GM12875 (cell line): Measurements from ENCODE around the gene ANKS1B.

Experiments used
- H3K4me3 ChIP-seq: one replicate; pipeline ENCODE4 v1.5.1; 2011; ENCODE audit warnings: low read depth, low read length, control low read depth
- TF ChIP-seq, protein P1 (sequence below): IDR thresholded peaks from 2 replicates; pipeline ENCODE4 v1.5.1; 2011; ENCODE audit warnings: low read depth, mild to moderate bottlenecking, control low read depth, inconsistent platforms, low read length, moderate library complexity, borderline replicate concordance; ENCODE audit not compliant: insufficient read depth

The ANKS1B gene

DNA sequence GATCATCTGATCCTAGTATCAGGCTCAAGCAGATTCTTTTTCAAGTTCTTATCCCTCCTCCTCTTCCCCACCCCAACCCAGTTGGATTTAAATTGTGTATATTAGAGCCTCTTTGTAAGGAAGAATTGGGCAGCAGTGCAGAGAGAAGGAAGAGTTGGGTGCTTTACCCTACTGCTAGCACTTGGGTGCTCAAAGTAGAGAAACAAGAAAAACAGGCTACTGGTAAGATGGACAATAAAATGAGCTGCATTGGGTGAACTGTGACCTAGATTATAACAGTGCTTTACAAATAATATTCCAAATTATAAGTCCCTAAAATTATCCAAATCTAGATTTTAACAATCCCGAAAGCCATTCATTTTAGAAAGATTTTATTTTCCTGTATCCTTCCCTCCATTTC, 700.6 kb downstream of the ANKS1B start:
- no peak overlapping the region for H3K4me3 ChIP-seq

DNA sequence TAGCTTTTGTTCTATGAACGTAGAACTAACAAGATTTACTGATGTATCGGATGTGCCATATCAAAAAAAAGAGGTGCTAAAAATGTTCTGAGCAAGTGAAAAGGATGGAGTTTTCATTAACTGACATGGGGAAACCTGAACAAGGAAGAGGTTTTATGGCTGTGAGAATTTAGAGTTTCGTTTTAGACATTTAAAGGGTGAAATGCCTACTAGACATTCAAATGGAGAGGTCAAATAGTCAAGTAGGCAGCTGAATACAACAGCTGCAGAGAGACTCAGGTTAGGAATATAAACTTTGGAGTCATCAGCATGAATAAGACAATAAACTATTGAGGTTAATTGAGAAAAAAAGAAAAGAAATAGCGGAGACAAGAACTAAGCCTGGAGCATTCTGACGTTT, 702.1 kb downstream of the ANKS1B start:
- TF ChIP-seq, protein P1, sequence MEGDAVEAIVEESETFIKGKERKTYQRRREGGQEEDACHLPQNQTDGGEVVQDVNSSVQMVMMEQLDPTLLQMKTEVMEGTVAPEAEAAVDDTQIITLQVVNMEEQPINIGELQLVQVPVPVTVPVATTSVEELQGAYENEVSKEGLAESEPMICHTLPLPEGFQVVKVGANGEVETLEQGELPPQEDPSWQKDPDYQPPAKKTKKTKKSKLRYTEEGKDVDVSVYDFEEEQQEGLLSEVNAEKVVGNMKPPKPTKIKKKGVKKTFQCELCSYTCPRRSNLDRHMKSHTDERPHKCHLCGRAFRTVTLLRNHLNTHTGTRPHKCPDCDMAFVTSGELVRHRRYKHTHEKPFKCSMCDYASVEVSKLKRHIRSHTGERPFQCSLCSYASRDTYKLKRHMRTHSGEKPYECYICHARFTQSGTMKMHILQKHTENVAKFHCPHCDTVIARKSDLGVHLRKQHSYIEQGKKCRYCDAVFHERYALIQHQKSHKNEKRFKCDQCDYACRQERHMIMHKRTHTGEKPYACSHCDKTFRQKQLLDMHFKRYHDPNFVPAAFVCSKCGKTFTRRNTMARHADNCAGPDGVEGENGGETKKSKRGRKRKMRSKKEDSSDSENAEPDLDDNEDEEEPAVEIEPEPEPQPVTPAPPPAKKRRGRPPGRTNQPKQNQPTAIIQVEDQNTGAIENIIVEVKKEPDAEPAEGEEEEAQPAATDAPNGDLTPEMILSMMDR = no peak
- H3K4me3 ChIP-seq = no peak overlapping the region

More for the DNA sequence above, 700.6 kb downstream of the ANKS1B start:
- TF ChIP-seq, protein P1 = no peak

DNA sequence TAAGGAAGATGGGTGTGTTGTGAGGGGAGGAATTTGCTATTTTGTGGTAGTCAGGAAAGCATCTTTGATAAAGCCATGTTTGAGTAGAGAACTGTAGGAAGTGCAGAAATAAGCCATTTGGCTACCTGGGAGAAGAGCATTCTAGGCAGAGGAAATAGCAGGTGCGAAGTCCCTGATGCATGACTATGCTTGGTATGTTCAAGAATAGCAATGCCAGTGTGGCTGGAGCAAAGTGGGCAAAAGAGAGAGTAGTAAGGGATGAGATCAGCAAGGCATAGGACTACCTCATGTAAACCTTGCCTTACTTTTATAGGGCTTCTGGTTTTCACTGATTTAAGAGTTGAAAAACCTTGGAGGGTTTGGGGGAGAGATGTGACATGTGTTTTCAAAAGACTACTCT, 702.6 kb downstream of the ANKS1B start:
- no peak overlapping the region for H3K4me3 ChIP-seq
- TF ChIP-seq, protein P1 = no peak

DNA sequence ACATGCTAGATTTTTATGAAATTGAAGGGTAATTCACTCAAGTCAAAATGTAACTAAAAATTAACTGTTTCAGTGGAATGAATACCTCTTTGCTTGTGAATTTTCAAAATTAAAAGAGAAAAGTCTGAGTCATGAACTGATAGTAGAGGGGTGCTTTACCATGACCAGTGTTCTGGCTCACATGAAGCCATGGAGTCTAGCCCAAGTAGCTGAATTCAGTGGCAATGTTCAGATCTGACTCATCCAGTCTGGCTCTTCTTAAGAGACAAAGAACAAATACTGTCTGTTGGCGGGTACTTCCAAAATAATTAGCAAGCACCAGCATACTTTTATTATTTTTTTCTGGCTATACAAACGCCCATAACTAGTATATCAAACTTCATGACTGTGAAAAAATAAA, 703.5 kb downstream of the ANKS1B start:
- no peak overlapping the region for H3K4me3 ChIP-seq
- TF ChIP-seq, protein P1 = no peak

DNA sequence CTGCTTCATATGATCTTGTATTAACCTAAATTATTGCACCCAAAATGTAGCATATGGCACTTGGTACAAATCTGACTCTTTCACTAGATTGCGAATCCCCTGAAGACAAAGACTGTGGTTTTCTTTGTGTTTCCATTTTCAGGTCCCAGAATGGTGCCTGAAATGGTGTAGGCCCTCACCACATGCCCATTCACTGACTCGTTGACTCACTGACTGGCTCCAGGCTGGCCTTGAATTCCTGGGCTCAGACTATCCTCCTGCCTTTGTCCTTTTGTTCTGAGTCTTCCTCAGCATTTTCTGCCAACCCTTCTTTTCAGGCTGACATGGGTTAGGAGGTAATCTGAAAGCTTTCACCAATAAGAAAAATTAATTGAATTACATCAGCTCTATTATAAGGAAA, 705.8 kb downstream of the ANKS1B start:
- TF ChIP-seq, protein P1 = no peak

DNA sequence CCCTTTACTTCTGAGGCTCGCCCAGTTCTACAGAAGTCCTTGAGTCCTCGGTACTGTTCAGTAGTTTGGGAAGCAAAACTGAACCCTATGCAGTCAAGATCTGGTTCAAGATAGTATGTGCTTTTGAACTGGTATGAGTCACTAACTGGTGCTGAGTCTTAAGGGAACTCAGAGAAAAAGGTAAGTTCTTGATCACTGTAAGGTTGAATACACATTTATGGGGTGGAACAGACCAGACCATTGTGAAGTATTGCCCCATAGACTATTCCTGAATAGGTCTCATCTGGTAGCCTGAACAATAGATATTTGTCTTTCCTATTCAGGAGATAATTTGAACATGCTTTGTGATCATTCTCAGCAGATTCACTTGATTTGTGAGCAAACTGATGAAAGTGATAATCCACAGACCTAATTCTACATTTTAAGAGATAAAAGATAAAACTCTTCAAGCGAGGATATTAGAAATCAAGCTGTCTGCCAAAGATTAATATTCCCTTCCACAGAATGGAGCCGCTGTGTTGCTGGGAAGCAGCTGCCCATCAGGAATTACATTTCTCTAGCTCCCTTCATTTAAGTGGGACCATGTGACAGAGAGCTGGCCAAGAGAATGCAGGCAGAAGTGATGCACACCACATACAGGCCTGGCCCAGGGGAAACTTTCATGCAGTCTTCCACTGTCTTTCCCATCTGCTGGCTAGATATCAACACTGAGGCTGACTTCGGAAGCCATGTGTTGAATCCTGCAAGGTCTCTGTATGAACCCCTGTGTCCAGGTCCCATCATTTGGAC, 707.0 kb downstream of the ANKS1B start:
- TF ChIP-seq, protein P1 = no peak
- no peak overlapping the region for H3K4me3 ChIP-seq

More for the DNA sequence above, 705.8 kb downstream of the ANKS1B start:
- no peak overlapping the region for H3K4me3 ChIP-seq

DNA sequence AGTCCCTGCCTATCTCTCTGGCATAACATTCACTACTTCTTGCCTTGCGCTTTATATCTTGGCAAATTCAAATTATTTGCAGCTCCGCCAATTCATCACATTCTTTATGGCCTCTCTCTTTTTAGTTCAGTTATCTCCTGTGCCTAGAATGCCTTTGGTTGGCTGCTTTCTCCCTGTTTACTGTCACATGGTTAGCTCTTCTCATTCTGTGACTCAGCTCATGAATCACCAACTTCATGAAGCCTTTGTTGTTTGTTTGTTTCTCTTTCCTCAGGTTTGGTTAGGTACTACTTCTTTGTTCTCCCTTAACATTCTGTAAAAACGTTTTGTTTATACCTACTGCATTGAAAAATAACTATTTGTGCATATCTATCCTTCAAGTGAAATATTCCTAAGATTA, 713.7 kb downstream of the ANKS1B start:
- TF ChIP-seq, protein P1 = no peak
- no peak overlapping the region for H3K4me3 ChIP-seq
